NCI-H2107 (cell line): Measurements from ENCODE around the gene PFKFB3.
"Not testable (repeated sequence)": the region's sequence is repeated elsewhere in the genome, so short reads cannot be mapped to it uniquely, and the experiment has no call there.

ENCODE experiments used
- DNase-seq: peaks from one replicate; lab custom pipeline; 2025; lab: John Stamatoyannopoulos, UW

The PFKFB3 gene

GRCh38 chr10:6272126-6272525 lies 69.4 kb downstream of the PFKFB3 start:
- DNase-seq = no peak

GRCh38 chr10:6273351-6273750 lies 70.6 kb downstream of the PFKFB3 start:
- DNase-seq = no peak

GRCh38 chr10:6274040-6274439 lies 71.3 kb downstream of the PFKFB3 start:
- no peak for DNase-seq

GRCh38 chr10:6274484-6274883 lies 71.8 kb downstream of the PFKFB3 start:
- no peak for DNase-seq

- DNase-seq = no peak
Measured at GRCh38 chr10:6275022-6275997, 72.6 kb downstream of the PFKFB3 start.

GRCh38 chr10:6276356-6276755 lies 73.6 kb downstream of the PFKFB3 start:
- DNase-seq = no peak

GRCh38 chr10:6278519-6279120 lies 75.9 kb downstream of the PFKFB3 start:
- no peak for DNase-seq

GRCh38 chr10:6279540-6280267 lies 77.0 kb downstream of the PFKFB3 start:
- no peak for DNase-seq

GRCh38 chr10:6280291-6280690 lies 77.6 kb downstream of the PFKFB3 start:
- DNase-seq = no peak

GRCh38 chr10:6282454-6282958 lies 79.8 kb downstream of the PFKFB3 start:
- no peak for DNase-seq

GRCh38 chr10:6283655-6284054 lies 80.9 kb downstream of the PFKFB3 start:
- DNase-seq = no peak

- not testable (repeated sequence) for DNase-seq
Measured at GRCh38 chr10:6290621-6291020, 87.9 kb downstream of the PFKFB3 start.

GRCh38 chr10:6292741-6293151 lies 90.0 kb downstream of the PFKFB3 start:
- DNase-seq = no peak

GRCh38 chr10:6296425-6296824 lies 93.7 kb downstream of the PFKFB3 start:
- not testable (repeated sequence) for DNase-seq

GRCh38 chr10:6296828-6297251 lies 94.1 kb downstream of the PFKFB3 start:
- DNase-seq = no peak

- DNase-seq = no peak
Measured at GRCh38 chr10:6297522-6297921, 94.8 kb downstream of the PFKFB3 start.

GRCh38 chr10:6297951-6298381 lies 95.2 kb downstream of the PFKFB3 start:
- no peak for DNase-seq

GRCh38 chr10:6298428-6298827 lies 95.7 kb downstream of the PFKFB3 start:
- no peak for DNase-seq

- DNase-seq = no peak
Measured at GRCh38 chr10:6299234-6299633, 96.5 kb downstream of the PFKFB3 start.

GRCh38 chr10:6299743-6300105 lies 97.0 kb downstream of the PFKFB3 start:
- DNase-seq = no peak

GRCh38 chr10:6300106-6300783 lies 97.5 kb downstream of the PFKFB3 start:
- no peak for DNase-seq
